GM19372 (cell line): ENCODE results near the gene PCDHB16.
"Not testable (repeated sequence)": the region's sequence is repeated elsewhere in the genome, so short reads cannot be mapped to it uniquely, and the experiment has no call there.

Experiments
- ATAC-seq: cut with Tn5 transposase; IDR thresholded peaks from one replicate; pipeline ENCODE4 v1.9.1; 2021; ENCODE audit warnings: mild to moderate bottlenecking, low read depth, moderate library complexity; ENCODE audit not compliant: unreplicated experiment

The PCDHB16 gene

GRCh38 chr5:141182248-141182647 is at the start of gene PCDHB16:
PCDHB16 (plus strand) TSS chr5:141182387; CDS start chr5:141182560, 173 bp downstream.
- ATAC-seq = no peak

GRCh38 chr5:141135030-141135717 is 47.0 kb upstream of the PCDHB16 start, which contains the start of gene PCDHB5:
PCDHB5 (plus strand) TSS chr5:141135206; CDS start chr5:141135435, 229 bp downstream.
- no peak for ATAC-seq

GRCh38 chr5:141135718-141136266 is 46.4 kb upstream of the PCDHB16 start:
- no peak for ATAC-seq

- not testable (repeated sequence) for ATAC-seq
Observed at GRCh38 chr5:141137346-141137745, 44.8 kb upstream of the PCDHB16 start.

- ATAC-seq = no peak
Observed at GRCh38 chr5:141149812-141150211, 32.4 kb upstream of the PCDHB16 start, which contains the start of gene PCDHB6. PCDHB6 (plus strand) TSS chr5:141150057; CDS start chr5:141150258, 201 bp downstream.

GRCh38 chr5:141150224-141150992 is 31.8 kb upstream of the PCDHB16 start:
- no peak for ATAC-seq

GRCh38 chr5:141150993-141151325 is 31.2 kb upstream of the PCDHB16 start:
- no peak for ATAC-seq

GRCh38 chr5:141151632-141152031 is 30.6 kb upstream of the PCDHB16 start:
- ATAC-seq = not testable (repeated sequence)

GRCh38 chr5:141152096-141152495 is 30.1 kb upstream of the PCDHB16 start:
- not testable (repeated sequence) for ATAC-seq

GRCh38 chr5:141155540-141156374 is 26.4 kb upstream of the PCDHB16 start:
- ATAC-seq = no peak

- ATAC-seq = not testable (repeated sequence)
Observed at GRCh38 chr5:141157356-141157755, 24.8 kb upstream of the PCDHB16 start.

- ATAC-seq = not testable (repeated sequence)
Observed at GRCh38 chr5:141157901-141158300, 24.3 kb upstream of the PCDHB16 start.

GRCh38 chr5:141172381-141173204 is 9.6 kb upstream of the PCDHB16 start, which contains the start of gene PCDHB7:
PCDHB7 (plus strand) TSS chr5:141172644; CDS start chr5:141172836, 192 bp downstream.
- ATAC-seq = no peak

GRCh38 chr5:141174291-141175104 is 7.7 kb upstream of the PCDHB16 start:
- not testable (repeated sequence) for ATAC-seq

- ATAC-seq = no peak
Observed at GRCh38 chr5:141175933-141176332, 6.3 kb upstream of the PCDHB16 start.

GRCh38 chr5:141177577-141178191 is 4.5 kb upstream of the PCDHB16 start, which contains the start of gene PCDHB8:
PCDHB8 (plus strand) TSS chr5:141177790; CDS start chr5:141178035, 245 bp downstream.
- not testable (repeated sequence) for ATAC-seq

- ATAC-seq = not testable (repeated sequence)
Observed at GRCh38 chr5:141179371-141179770, 2.8 kb upstream of the PCDHB16 start.

GRCh38 chr5:141179876-141180275 is 2.3 kb upstream of the PCDHB16 start:
- ATAC-seq = not testable (repeated sequence)
